GM19099 (cell line): Measurements from ENCODE around the gene DISC1.

Source experiments
- POLR2A ChIP-seq: IDR thresholded peaks from 3 replicates; pipeline ENCODE4 v1.6.1; 2011; ENCODE audit warnings: low read depth; ENCODE audit not compliant: insufficient read length; ENCODE audit errors: extremely low read depth

DISC1 gene

DNA sequence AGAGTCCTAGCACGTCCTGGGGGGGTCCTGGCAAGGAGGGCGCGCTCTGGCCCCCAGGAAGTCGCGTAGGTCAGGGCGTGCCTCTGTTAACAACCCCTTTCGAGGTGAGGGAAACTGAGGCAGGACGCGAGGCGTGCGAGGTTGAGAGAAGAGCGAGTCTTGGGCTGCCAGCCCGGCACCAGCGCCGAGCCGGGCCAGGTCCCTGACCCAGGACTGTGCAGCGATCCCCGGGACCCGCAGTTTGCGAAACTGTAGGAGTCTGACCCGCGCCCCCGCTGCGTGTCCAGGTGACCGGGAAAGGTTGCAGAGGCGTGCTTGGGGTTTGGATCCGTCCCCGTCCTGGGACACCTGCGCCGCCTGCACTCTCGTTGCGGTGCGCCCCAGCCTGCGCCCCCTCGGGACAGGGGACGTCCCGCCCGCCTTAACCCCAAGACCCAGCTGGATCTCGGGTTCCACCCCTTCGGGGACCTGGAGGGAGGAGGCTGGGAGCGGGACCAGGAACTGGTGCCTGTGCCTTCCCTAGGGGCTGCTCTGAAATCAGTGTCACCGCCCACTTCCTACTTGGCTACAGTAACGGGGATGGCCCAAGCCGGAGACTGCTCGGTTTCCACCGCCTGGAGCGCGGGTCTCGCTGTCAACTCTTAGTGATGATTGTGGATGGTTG is 493 bp downstream of the DISC1 start:
- TF ChIP-seq POLR2A, result no peak

DNA sequence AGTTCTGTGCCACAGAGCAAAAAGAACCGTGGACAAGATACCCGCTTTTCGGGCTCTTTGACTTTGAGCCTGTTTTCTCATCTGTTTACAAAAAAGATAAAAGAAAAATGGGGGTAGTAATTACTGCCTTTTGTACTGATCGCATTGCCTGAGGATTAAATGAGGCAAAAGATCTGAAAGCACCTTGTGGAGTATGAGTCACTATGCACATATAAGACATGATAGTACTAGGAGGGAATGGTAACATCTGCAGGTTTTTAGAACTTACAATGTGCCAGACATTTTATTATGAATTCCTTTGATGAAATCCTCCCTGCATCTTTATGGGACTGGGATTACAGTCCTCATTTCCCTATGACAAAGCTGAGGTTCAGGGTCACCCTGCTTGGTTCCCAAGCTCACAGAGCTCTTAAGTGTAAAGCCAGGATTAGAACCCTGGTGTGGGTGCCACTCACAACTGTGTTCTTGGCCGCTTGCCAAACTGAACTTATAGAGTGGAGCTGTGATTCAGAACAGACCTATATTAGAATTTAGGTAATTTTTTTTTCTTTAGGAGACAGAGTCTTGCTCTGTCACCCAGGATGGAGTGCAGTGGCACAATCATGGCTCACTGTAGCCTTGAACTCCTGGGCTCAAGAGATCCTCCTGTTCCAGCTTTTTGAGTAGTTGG is 1.8 kb downstream of the DISC1 start:
- no peak for TF ChIP-seq POLR2A

DNA sequence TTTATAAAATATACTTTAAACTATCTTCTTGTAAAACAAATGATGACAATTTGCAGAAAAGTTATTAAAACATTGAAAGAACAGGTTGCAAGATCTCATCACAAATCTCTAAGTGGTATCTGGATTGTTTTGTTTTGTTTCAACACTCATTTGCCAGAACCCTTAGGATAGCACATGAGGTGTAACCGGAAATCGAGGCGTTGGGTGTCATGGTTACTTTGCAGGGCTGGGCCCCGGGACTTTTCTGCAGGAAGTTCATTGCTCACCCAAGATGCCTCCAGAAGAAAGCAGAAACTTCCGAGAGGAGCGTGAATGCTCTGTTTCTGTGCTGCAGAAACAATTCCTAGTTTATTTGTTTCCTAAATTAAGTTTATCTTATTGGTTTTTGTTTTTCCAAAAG is 2.5 kb downstream of the DISC1 start:
- no peak for TF ChIP-seq POLR2A

DNA sequence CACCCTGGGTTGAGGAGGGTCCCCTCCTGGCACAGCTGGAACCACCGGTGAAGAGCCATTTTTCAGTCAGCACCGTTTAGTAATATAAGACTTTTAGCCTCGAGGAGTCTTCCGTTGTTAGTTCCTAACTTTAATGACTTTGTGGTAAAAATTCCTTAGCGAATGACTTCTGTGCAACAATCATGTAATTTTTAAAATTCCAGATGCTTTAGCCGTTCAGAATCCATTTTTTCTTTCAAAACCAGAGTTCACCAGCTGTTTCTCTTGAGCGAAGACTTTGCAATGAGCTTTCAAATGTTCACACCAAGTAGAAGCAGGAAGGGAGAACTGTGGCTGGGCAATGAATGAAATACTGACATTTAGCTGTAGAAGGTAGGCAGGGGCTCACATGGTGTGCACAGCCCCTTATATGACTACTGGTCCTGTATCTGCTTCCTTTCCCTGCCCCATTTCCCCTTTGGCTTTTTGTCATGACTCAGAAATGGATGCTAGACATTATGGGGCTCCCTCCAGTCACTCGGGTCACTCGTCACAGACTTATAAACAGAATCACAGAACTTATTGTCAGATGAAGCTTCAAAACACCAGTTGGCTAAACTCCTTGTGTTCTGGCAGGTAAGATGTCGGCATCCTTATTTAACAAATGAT is 4.1 kb downstream of the DISC1 start:
- no peak for TF ChIP-seq POLR2A

DNA sequence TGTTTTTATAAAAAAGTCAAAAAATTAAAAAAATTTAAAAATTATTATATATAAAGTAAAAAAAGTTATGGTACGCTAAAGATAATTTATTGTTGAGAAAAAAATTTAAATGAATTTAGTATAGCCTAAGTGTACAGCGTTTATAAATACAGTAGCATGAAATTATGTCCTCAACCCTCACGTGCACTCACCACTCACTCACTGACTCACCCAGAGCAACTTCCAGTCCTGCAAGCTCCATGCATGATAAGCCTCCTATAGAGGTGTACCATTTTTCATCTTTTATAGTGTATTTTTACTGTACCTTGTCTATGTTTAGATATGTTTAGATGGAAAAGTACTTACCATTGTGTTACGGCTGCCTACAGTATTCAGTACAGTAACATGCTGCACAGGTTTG is 5.1 kb downstream of the DISC1 start:
- no peak for TF ChIP-seq POLR2A

DNA sequence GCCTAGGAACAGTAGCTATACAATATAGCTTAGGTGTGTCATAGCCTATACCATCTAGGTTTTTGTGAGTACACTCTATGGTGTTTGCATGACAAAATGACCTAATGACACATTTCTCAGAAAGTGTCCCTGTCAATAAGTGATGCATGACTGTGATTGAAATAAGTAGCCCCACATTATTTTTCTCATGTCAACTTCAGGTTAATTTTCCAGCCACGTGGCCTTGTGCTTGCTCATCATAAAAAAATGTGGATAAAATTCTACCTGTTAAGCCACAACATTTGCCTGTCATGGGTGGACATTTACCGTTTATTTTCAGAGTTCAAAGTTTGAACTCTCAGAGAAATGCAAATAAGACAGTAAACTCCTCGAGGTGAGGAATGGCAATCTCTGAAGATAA is 5.5 kb downstream of the DISC1 start:
- no peak for TF ChIP-seq POLR2A

DNA sequence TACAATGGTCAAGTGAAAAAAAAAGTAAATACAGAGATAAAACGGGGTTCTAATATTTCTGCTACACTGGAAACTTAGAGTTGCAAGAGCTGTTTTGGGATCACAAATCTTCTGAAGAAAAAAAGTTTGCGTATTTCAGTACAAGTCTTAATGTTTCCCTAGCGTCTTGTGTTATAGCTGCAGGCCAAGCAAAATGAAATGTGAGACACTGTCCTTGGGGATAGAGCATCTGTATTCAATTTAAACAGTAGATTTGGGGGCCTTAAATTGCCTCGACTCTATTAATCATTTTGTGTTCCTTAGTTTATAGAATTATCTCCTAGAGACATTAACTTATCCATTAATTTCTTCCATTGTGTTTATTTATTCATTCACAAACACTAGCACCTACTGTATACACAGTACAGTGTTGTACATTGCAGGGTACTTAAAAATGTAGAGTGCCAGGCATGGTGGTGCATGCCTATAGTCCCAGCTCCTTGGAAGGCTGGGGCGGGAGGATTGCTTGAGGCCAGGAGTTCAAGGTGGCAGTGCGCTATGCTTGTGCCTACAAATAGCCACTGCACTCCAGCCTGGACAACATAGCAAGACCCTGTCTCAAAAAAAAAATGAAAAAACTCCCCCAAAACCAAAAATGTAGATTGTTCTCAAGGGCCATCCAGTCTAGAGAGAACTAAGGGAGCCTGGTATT is 7.9 kb downstream of the DISC1 start:
- no peak for TF ChIP-seq POLR2A

DNA sequence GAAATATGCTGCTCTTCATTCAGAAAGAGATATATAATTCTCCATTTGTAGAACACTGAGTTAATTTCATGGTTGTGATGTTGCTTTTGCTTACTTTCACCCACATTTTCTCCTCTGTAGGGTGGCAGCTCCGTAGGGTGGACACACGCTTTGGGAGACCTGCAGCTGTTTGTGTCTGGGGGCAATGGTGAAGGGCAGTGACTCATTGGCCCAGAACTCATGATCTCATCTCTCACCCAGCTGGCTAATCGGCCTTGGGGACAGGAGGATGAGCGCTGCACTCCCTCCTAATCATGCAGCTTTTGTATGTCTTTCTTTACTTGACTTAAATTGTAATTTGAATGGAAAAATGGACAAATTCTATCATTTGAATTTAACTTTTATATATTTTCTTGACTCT is 9.6 kb downstream of the DISC1 start:
- no peak for TF ChIP-seq POLR2A

DNA sequence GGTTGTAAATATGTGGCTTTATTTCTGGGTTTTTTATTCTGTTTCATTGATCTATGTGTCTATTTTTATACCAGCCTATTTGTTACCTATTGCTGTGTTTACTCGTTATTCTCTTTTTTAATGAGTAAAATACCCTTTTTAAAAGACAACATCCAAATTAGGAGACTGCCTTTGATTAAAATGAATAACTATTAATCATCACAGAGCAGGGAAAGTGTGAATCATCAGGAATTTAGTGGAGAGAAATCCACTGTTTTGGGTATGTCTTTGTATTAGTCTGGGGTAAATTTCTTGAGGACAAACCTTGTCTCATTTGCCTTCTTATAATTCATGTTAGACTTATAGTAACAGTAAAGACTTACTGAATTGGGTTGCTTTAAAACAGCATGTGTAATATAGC is 12.1 kb downstream of the DISC1 start:
- TF ChIP-seq POLR2A, result no peak

DNA sequence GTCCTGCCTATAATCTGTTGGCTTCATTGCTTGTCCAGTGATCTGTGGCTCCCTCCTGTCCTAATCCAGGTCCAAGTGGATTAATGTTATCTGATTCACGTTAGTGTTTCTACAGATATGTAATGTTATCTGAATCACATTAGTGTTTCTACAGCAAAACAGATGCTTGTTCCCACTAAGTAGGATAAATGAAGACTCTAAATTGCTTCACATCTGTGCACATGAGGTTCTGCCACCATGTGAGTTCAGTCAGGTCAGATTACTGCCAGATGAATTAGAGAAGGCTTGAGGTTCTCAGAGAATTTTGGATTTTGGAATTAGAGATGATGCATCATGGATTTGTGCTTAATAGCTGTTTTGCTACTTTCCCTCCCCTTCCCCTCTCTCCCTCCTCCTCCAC is 13.2 kb downstream of the DISC1 start:
- TF ChIP-seq POLR2A, result no peak

DNA sequence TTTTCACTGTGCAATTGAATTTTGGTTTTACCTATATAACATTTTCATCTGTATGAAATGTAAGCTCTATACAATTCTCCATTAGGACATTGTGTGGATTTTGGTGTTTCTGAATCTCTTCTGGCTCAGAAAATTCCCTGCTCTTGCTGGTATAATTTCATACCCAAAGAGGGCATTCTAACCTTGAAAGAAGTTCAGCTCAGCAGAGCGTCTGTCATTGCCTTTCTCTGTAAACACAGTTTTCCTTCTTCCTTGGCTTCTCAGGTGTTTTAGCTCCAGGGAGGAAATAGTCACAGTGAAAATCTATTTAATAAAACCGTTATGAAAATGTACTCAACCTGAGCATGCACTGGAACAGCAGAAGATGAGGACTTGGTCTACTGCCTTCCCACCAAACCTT is 16.0 kb downstream of the DISC1 start:
- no peak for TF ChIP-seq POLR2A

DNA sequence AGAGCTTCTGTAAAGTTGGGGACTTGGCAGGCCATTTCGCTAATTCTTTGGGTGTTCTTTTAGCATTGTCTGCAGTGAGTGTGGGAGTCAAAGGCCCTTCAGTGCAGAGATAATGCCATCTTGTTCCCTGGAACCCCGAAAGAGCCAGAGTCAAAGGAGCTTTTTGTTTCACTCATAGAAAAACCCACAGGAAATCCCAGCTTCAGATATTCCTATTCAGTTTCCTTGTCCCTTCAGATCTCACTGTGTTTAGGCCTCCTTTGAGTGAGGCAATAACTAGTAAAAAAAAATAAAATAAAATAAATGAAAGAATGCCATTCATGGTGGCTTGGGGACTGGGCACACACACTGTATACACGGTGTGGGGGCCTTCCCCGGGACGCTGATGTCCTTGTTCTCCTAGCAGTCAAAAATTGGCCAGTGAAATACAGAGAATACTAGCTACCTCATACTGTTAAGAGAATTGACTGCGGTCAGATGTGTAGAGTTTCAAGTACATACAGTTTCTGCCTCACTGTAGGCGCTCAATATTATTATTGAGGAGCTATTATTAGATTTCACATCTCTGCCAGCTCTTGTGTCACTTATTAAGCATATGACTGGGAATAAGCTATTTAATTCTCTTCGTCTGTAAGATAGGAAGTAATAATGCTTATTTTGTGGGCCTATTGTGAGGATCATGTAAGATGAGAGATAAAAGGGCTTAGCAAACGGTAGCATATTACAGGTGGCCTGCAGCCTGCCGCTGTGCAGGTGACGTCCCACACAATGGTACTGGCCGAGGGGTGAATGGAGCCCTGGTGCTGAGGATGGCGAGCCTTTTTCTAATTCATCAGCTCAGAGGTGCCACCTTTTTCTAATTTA is 16.7 kb downstream of the DISC1 start:
- no peak for TF ChIP-seq POLR2A

DNA sequence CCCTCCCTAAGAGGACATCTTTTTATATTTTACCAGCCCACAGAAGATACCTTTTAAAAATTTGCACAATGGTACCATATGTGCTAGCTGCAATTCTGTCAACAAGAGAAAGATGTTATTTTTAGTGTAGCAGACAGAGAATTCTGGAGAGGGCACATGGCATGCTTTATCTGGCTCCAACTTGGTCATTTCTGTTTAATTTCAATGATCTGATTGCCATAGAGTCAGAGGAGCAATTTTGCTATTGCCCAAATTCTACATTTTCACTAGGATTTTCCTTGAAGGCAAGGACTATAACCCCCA is 17.3 kb downstream of the DISC1 start:
- TF ChIP-seq POLR2A, result no peak

DNA sequence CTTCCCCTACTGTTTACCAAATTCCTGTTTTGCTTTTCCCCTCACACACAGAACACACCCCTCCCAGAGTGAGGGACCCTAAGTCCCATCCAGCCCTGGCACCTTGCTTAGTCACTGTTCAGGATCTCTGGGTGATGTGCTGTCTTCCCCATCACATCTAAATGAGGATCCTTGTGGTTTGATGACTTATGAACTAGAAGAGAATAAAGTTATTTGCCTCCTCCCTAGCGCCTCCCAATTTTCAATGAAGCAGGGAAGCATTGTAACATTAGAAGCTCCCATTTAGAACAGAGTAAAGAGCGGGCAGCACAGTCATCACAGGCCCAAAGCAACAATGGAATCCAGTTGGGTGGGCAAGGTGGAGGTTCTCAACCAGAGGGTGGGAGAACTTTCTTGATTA is 27.0 kb downstream of the DISC1 start:
- TF ChIP-seq POLR2A, result no peak

DNA sequence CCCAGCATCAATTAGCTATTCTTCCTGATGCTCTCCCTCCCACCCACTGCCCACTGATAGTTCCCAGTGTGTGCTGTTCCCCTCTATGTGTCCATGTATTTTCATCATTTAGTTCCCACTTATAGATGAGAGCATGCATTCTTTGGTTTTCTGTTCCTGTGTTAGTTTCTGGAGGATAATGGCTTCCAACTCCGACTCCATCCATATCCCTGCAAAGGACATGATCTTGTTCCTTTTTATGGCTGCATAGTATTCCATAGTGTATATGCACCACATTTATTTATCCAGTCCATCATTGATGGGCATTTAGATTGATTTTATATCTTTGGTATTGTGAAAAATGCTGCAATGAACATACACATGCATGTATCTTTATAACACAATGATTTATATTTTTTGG is 30.2 kb downstream of the DISC1 start:
- TF ChIP-seq POLR2A, result no peak

DNA sequence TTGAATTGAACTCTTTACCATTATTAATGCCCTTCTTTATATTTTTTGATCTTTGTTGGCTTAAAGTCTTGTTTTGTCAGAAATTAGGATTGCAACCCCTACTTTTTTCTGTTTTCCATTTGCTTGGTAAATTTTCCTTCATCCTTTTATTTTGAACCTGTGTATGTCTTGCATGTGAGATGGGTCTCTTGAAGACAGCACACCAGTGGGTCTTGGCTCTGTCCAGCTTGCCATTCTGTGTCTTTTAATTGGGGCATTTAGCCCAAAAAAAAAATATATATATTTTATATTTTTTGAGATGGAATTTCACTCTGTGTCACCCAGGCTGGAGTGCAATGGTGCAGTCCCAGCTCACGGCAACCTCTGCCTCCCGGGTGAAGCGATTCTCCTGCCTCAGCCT is 33.6 kb downstream of the DISC1 start:
- TF ChIP-seq POLR2A, result no peak

DNA sequence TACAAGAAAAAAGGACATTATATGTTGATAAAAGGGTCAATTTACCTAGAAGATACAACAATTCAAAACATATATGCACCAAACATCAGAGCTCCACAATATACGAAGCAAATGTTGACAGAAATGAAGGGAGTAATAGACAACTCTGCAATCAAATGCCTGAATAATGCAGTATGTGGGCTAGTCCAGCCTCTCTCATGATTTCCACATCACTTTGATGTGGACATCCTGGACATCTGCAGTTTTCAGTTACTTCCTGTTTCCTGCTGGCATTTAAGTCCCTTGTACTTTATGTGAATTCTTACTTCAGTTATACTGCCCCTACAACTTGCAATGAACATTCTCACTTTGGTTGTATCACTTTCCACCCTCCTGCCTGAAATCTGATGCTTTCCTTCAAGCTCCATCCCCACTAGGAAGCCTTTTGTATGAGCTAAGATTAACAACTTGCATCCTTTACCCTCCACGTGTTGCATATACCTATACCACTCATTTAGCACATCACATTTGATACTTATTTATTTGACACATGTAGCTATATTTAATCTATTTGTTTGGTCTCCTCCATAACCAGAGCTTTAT is 36.7 kb downstream of the DISC1 start:
- TF ChIP-seq POLR2A, result no peak
